Activated T-cell treated with anti-CD3 and anti-CD28 coated beads, Interleukin-2, amount 50 U/mL, for 72 hours (primary cell): ENCODE results near the gene CDX1. TPM values are rescaled to one million over a fixed set of nuclear protein-coding genes. Genes with fewer than 3 reads are reported as not detected.

Source experiments
- ATAC-seq, 2 donors: fragments of 150-1000 bp; cut with Tn5 transposase; replicated peaks in 1 of 2; 2 replicates each; pipeline ENCODE4 v1.10.0; 2021; ENCODE audit warnings: moderate library complexity in 2 of 2, mild to moderate bottlenecking in 1 of 2
- DNase-seq, 2 donors: peaks; one replicate each; pipeline ENCODE4 v3.0.0; 2021 to 2022; ENCODE audit warnings: mixed read lengths in 1 of 2
- H3K27ac Mint-ChIP-seq: one replicate; pipeline ENCODE4 v1.8.0; 2022; ENCODE audit warnings: mild to moderate bottlenecking, moderate library complexity, mixed read lengths
- H3K27me3 Mint-ChIP-seq: one replicate; pipeline ENCODE4 v1.8.0; 2022; ENCODE audit warnings: low read depth, mixed read lengths
- H3K36me3 Mint-ChIP-seq, 2 donors: one replicate each; pipeline ENCODE4 v1.8.0; 2022; ENCODE audit warnings: mixed read lengths in 2 of 2, mild to moderate bottlenecking in 1 of 2; ENCODE audit not compliant: insufficient read depth in 2 of 2
- H3K4me1 Mint-ChIP-seq: one replicate; pipeline ENCODE4 v1.8.0; 2022; ENCODE audit warnings: low read depth, mixed read lengths
- H3K4me3 Mint-ChIP-seq, 2 donors: one replicate each; pipeline ENCODE4 v1.8.0; 2022; ENCODE audit warnings: mild to moderate bottlenecking in 2 of 2, mixed read lengths in 2 of 2, moderate library complexity in 2 of 2
- H3K9me3 Mint-ChIP-seq, 2 donors: one replicate each; pipeline ENCODE4 v1.8.0; 2022; ENCODE audit warnings: mixed read lengths in 2 of 2
- total RNA-seq, 2 donors: library from RNA; stranded (reverse); gene quantifications; one replicate each; pipeline ENCODE4 v1.2.3, GENCODE V29; 2022

The CDX1 gene
- total RNA-seq, 2 donors from 2014 or later = not detected

DNA sequence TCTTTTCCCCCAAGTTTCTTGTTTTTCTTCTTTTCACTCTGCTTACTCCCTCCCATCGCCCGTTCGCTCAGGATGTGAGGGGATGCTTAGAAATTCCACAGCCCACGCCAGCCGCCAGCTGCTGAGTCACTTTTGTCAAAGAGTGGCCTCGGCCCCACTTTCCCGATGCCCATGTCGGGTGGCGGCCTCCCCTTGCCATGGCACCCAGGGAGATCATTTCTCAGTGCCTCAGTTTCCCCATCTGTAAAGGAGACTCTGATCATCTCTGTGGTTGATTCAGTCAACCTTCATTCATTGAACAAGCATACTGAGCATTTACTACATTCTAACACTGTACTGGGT is 10.6 kb upstream of the CDX1 start:
- peaks cover 32% of the 10 kb centered on the region for H3K27me3 Mint-ChIP-seq
- peak overlapping the region; percentile 86 to 89 for H3K4me3 Mint-ChIP-seq
- H3K36me3 Mint-ChIP-seq = no peaks in the 10 kb centered on the region
- ATAC-seq = peak in 1 of 2 donors; percentile 10
- H3K9me3 Mint-ChIP-seq = no peaks in the 10 kb centered on the region
- H3K27ac Mint-ChIP-seq = peak overlapping the region; percentile 24
- peaks cover 6% of the 10 kb centered on the region for H3K4me1 Mint-ChIP-seq
- no peak for DNase-seq

DNA sequence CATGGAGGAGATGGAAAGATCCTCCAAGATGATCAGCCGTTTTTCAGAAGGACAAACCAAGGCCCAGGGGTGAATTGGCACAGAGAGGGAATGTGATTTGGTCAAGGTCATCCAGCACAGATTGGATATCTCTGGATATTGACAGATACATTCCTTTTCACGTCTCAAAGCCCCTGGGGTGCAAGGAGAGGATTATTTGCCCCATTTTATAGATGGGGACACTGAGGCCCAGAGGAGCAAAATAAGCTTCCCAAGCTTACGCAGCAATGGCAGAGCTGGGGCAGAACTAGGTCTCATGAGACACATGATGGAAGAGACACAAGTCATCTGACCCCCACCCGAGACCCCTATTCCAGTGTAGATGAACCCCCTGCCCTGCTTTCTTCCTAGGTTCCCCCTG is 10.0 kb upstream of the CDX1 start:
- Mint-ChIP-seq H3K4me1 (peaks cover 6% of the 10 kb centered on the region), H3K27ac (no peak overlapping the region), H3K4me3 (peak overlapping the region in 1 of 2 donors; percentile 89), H3K9me3 (no peaks in the 10 kb centered on the region), H3K27me3 (peaks cover 32% of the 10 kb centered on the region), H3K36me3 (no peaks in the 10 kb centered on the region)
- no peak for ATAC-seq
- DNase-seq = no peak

DNA sequence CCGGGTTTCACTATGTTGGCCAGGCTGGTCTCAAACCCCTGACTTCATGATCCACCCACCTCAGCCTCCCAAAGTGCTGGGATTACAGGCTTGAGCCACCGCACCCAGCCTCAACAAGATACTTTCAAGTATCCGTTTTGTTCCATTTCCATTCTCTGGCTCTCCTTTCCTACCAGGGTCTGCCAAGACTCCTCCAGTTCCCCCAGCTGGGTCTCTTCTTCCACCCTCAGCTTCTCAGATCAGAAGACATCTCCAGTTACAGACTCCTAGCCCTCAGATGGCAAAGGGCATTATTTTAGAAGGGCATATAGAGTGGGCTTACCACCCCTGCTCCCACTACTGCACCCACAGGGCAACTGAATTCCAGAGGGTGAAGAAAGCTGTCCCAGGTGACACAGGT is 9.4 kb upstream of the CDX1 start:
- H3K27ac Mint-ChIP-seq = no peak overlapping the region
- H3K27me3 Mint-ChIP-seq = peaks cover 32% of the 10 kb centered on the region
- H3K9me3 Mint-ChIP-seq = no peaks in the 10 kb centered on the region
- H3K36me3 Mint-ChIP-seq = no peaks in the 10 kb centered on the region
- ATAC-seq (no peak), DNase-seq (no peak)
- peaks cover 6% of the 10 kb centered on the region for H3K4me1 Mint-ChIP-seq
- no peak overlapping the region for H3K4me3 Mint-ChIP-seq

DNA sequence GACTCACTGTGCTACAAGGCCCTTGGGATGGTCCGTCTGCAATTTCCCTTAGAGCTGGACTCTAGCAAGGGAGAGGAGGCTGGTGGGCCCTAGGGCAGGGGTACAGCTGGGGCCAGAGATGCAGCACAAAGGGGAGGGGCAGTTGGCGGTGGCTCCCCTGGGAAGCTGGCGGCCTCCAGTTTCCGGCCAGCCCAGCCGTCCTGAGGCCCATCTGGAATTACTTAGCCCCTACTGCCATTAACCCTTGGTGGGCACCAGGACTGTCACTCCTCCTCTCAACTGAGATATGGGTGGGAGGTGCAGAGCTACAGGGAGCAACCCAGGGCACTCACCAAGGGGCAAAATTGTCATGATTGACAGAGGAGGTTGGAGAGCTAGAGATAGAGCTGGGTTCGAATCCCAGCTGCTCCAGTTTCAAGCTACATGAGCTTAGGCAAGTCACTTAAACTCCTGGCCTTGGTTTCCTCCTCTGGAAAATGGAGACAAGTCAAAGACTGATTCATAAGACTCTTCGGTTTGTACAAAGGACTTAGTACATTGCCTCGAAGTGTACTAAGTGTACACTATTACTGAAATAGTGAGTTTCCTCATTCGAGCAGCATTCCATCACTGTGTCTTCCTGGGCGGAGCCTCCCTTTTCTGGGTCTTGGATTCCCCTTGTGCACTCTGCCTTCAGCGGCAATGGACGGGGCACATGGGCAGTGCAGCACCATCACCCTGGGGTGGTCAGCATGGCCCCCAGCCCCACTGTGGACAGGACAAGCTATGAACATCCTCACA is 8.2 kb upstream of the CDX1 start:
- no peak overlapping the region for H3K4me3 Mint-ChIP-seq
- H3K27ac Mint-ChIP-seq = no peak overlapping the region
- H3K27me3 Mint-ChIP-seq = peaks cover 32% of the 10 kb centered on the region
- DNase-seq (no peak), ATAC-seq (no peak)
- H3K36me3 Mint-ChIP-seq = no peaks in the 10 kb centered on the region
- H3K9me3 Mint-ChIP-seq = no peaks in the 10 kb centered on the region
- H3K4me1 Mint-ChIP-seq = peaks cover 6% of the 10 kb centered on the region

DNA sequence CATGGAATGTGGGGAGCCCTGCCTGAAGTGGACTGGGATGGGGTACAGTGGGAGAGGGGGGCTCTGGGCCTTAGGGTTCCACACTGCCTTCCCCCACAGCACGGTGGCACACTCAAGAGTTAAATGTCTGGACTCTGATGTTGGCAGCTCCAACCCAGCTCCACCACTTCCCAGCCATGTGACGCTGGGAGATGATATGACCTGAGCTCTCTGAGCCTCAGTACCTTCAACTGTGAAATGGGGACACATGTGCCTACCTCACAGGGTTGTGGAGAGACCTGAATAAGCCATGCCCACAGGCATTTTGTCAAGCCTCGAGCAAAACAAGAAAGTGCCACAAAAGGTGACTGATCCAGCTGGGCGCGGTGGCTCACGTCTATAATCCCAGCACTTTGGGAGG is 7.5 kb upstream of the CDX1 start:
- DNase-seq (no peak), ATAC-seq (no peak)
- no peak overlapping the region for H3K4me3 Mint-ChIP-seq
- H3K27ac Mint-ChIP-seq = no peak overlapping the region
- H3K36me3 Mint-ChIP-seq = no peaks in the 10 kb centered on the region
- peaks cover 31% of the 10 kb centered on the region for H3K27me3 Mint-ChIP-seq
- peaks cover 6% of the 10 kb centered on the region for H3K4me1 Mint-ChIP-seq
- H3K9me3 Mint-ChIP-seq = no peaks in the 10 kb centered on the region

DNA sequence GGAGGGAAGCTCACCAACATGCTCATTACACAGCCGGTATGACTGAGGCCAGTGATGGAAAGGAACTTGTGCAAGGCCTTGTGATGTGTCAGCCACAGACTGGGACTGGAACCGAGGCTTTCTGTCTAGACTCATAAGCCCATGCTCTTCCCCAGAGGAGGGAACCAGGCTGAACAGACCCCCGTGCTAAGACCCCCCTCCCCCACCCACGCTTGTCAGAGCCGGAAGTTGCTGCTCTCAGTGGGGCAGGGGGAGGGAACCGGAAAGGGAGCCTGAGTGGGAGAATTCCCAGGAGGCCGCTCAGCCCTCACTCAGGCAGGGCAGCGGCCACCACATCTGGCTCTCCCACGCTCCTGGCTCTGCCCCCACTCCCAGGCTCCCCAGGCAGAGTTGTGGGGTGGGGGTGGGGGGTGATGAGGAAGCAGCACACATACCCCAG is 6.8 kb upstream of the CDX1 start:
- no peak overlapping the region for H3K27ac Mint-ChIP-seq

DNA sequence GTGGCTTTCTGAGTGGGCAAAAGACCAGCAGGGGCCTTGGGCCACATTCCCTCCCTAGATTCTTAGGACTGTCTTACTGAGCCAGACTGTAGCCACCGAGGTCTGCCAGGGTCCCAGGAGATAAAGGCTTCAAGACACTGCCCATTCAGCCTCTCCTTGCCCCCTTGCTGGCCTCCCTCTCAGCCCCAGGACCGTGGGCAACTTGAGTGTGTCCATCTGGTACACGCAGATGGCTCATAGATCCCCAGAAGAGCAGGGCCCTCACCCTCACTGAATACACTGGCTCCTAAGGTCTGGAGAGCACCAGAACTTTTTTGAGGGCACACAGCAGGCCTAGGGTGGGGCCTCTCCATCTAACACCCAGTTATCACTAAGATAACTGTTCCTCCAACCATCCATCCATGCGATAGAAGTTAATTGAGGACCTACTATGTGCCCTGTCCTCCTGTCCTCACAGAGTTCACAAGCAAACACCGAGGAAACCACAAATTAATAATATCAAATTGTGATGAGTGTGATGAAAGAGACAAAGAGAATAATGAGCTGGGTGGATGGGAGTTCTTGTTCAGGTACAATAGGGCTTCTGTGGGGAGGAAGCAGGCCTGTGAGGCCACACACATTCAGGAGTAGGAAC is 6.0 kb upstream of the CDX1 start:
- peaks cover 41% of the 10 kb centered on the region for H3K27me3 Mint-ChIP-seq
- ATAC-seq = no peak
- no peaks in the 10 kb centered on the region for H3K9me3 Mint-ChIP-seq
- no peak for DNase-seq
- no peak overlapping the region for H3K27ac Mint-ChIP-seq
- no peaks in the 10 kb centered on the region for H3K36me3 Mint-ChIP-seq
- peaks cover 6% of the 10 kb centered on the region for H3K4me1 Mint-ChIP-seq
- H3K4me3 Mint-ChIP-seq = no peak overlapping the region

More for the DNA sequence above, 6.8 kb upstream of the CDX1 start:
- Mint-ChIP-seq H3K9me3 (no peaks in the 10 kb centered on the region), H3K4me1 (peaks cover 6% of the 10 kb centered on the region), H3K36me3 (no peaks in the 10 kb centered on the region), H3K27me3 (peaks cover 33% of the 10 kb centered on the region), H3K4me3 (no peak overlapping the region)
- ATAC-seq (no peak), DNase-seq (no peak)

DNA sequence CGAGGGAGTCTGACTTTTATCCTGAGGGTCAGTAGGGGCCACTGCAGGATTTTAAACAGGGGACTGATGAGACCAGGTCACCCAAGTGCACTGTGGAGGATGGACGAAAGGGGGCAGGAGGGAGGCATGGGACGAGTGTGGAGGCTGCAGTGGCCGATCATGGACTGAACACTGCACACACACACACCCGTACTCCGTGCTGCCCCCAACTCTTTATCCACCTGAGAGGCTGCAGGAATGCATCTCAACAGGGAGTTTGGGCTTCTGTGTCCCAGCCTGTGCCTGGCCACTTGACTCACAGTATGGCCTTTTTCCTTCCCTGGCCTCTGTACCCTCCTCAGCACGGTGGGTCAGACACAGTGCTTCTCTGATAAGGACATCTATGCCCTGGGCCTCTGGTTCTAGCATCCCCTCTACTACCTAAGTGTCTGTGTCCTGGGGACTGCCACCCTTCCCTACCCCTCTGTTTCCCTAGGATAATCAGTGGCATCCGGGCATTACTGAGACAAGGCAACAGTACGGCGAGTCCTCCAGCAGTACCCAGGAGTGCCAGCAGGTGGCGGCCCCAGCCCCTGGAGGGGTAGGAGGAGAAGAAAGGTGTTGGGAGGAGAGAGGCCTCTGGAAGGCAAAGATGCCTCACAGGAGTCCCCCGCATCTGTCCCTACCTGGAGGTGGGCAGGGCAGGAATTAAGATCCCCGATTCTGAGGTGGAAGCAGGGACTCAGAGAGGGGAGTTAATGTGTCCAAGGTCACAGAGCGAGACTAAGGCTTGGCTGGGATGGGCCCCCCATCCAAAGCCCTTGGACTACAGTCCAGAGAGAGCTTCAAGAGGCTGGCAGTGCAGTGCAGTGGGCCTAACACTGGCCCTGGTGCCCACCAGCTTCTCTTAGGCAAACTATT is 5.1 kb upstream of the CDX1 start:
- DNase-seq (peak; percentile 80 to 82), ATAC-seq (peak; percentile 76 to 82)
- H3K4me3 Mint-ChIP-seq = no peak overlapping the region
- no peaks in the 10 kb centered on the region for H3K9me3 Mint-ChIP-seq
- no peaks in the 10 kb centered on the region for H3K36me3 Mint-ChIP-seq
- no peak overlapping the region for H3K27ac Mint-ChIP-seq
- H3K27me3 Mint-ChIP-seq = peaks cover 38% of the 10 kb centered on the region
- no peaks in the 10 kb centered on the region for H3K4me1 Mint-ChIP-seq

DNA sequence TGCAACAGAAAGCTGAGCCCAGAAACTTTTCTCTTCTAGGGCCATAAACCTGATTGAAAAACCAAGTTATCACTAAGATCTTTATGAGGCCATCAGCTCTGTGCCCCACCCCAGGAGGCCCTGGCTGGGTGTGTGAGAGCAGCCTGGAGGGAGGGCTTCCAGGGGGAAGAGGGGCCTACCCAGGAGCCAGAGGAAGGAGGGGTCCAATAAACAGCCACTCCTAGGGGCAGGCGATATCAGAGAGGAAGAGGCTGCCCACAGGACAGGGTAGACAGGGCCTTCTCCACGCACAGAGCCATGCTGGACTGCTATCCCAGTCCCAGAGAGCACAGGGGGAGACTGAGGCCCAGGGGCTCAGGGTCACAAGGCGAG is 4.5 kb upstream of the CDX1 start:
- H3K36me3 Mint-ChIP-seq = no peaks in the 10 kb centered on the region
- no peaks in the 10 kb centered on the region for H3K9me3 Mint-ChIP-seq
- DNase-seq = no peak
- no peak for ATAC-seq
- peaks cover 32% of the 10 kb centered on the region for H3K27me3 Mint-ChIP-seq
- H3K4me1 Mint-ChIP-seq = no peaks in the 10 kb centered on the region
- no peak overlapping the region for H3K4me3 Mint-ChIP-seq
- no peak overlapping the region for H3K27ac Mint-ChIP-seq

DNA sequence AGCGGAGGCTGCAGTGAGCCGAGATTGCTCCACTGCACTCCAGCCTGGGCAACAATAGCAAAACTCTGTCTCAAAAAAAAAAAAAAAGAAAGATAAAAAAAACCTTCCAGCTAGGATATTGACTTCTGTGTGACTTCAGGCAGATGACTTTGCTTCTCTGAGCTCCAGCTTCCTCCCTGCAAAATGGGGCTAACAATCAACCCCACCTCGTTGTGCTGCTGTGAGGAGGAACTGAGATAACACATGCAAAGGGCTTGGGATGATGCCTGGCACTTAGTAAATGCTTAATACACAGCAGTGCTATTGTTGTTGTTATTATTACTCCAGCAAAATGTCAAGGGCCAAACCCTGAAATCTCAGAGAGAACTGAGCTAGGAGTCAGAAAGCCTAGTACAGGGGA is 3.5 kb upstream of the CDX1 start:
- H3K27me3 Mint-ChIP-seq = peaks cover 35% of the 10 kb centered on the region
- no peaks in the 10 kb centered on the region for H3K36me3 Mint-ChIP-seq
- H3K27ac Mint-ChIP-seq = no peak overlapping the region
- H3K4me1 Mint-ChIP-seq = no peaks in the 10 kb centered on the region
- DNase-seq (no peak), ATAC-seq (no peak)
- no peak overlapping the region for H3K4me3 Mint-ChIP-seq
- no peaks in the 10 kb centered on the region for H3K9me3 Mint-ChIP-seq

DNA sequence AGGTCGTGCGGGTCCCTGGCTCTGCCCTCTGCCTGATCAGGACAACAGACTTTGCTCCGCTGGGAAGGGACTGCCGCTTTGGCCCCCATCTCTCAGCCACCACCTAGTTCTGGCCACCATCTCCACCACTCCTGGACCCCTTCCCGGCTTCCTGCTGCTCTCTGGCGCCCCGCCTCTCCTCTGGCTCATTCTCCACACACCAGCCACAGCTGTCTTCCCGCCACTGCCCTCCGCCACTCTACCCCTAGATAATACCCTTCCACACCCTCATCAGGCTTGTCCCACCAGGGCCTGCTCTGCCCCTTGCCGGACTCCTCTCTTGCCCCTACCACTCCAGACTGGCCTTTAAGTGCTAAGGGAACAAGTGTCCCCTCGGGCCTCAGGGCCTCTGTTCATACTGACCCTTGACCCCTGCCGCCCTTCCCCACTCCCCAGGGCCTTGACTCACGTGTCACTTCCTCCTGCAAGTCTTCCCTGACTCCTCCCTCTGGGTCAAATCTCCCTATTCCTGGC is 3.0 kb upstream of the CDX1 start:
- ATAC-seq (no peak), DNase-seq (no peak)
- Mint-ChIP-seq H3K4me3 (no peak overlapping the region), H3K9me3 (no peaks in the 10 kb centered on the region), H3K36me3 (no peaks in the 10 kb centered on the region), H3K4me1 (no peaks in the 10 kb centered on the region), H3K27ac (no peak overlapping the region), H3K27me3 (peaks cover 40% of the 10 kb centered on the region)

DNA sequence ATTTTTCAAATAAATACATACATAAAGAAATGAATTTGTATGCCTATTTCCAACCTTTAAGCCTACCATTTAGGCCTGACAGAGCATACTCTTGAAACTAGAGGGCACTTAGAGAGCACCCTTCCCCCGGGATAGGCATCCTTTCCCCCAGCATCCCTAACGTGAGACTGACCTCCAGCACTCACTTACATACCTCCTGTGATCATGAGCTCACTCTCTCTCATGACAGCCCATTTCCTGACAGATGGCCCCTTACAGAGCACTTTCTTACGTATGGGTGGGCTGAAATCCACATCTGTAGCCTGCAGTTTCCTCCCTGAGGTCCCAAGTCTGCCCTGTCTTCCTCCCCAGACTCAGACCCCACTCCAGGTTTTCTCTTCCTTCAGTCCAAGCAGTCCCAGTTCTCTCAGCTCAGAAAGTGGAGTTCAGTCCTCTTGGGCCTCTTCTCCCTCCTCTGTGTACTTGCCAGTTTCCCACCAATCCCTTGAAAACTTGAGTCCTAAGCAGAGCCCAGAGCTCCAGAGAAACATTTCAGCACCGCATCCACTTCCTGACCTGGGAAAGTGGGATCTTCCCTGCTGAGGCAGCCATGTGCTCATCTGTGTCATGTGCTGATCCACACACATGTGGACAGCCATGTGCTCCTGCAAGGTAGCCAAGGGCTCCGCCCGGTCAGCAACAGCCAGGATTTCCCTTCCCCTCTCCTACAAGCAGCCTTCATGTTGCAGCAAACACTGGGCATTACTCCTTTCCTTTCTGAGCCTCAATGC is 2.2 kb upstream of the CDX1 start:
- ATAC-seq = no peak
- Mint-ChIP-seq H3K4me1 (no peaks in the 10 kb centered on the region), H3K4me3 (no peak overlapping the region), H3K27ac (no peak overlapping the region), H3K36me3 (no peaks in the 10 kb centered on the region), H3K9me3 (no peaks in the 10 kb centered on the region), H3K27me3 (peaks cover 47% of the 10 kb centered on the region)
- no peak for DNase-seq
